PC-3 (cell line): ENCODE results near the gene IFT81. TPM values are rescaled to one million over a fixed set of nuclear protein-coding genes. Genes with fewer than 3 reads are reported as not detected.
"Not testable (repeated sequence)": the region's sequence is repeated elsewhere in the genome, so short reads cannot be mapped to it uniquely, and the experiment has no call there.

ENCODE experiments used
- ATAC-seq: fragments of 200-7000 bp; cut with Tn5 transposase; 2 replicates; pipeline ENCODE4 v1.9.1; 2020; ENCODE audit warnings: mild to moderate bottlenecking, moderate library complexity
- BruUV-seq: library from RNA; stranded (reverse); fragments of 400-500 nt; replicated peaks from 2 replicates; lab custom pipeline; 2021; lab: Mats Ljungman, UMichigan
- CTCF ChIA-PET: fragments of 300-600 bp; sonication (Branson Sonifier 250); formaldehyde crosslinking; loops from one replicate; lab custom pipeline; 2022; ENCODE audit warnings: antibody characterized with exemption; lab: Charles Lee
- POLR2A ChIA-PET: fragments of 300-600 bp; sonication (Branson Sonifier 250); formaldehyde crosslinking; loops from one replicate; lab custom pipeline; 2022; ENCODE audit warnings: antibody characterized with exemption; ENCODE audit not compliant: unreplicated experiment; lab: Charles Lee
- DNase-seq: peaks from one replicate; pipeline ENCODE4 v3.0.0-alpha.2; 2015
- H2AFZ ChIP-seq: fragments of 300-600 bp; sonication (generic); 2 replicates; pipeline ENCODE4 v1.6.0; 2016; ENCODE audit warnings: antibody characterized with exemption, low read length
- H3F3A ChIP-seq: fragments of 300-600 bp; sonication (generic); one replicate; pipeline ENCODE4 v1.6.0; 2017; ENCODE audit warnings: antibody characterized with exemption, low read length, control low read depth, mild to moderate bottlenecking; ENCODE audit not compliant: unreplicated experiment
- H3K27ac ChIP-seq: fragments of 300-600 bp; sonication (generic); 2 replicates; pipeline ENCODE4 v1.5.1; 2016; ENCODE audit warnings: mild to moderate bottlenecking, low read length
- H3K27me3 ChIP-seq: fragments of 300-600 bp; sonication (generic); 2 replicates; pipeline ENCODE4 v1.6.1; 2016; ENCODE audit warnings: low read length, mixed read lengths
- H3K36me3 ChIP-seq: fragments of 300-600 bp; sonication (generic); 2 replicates; pipeline ENCODE4 v1.6.1; 2016; ENCODE audit warnings: low read depth, mixed run types, low read length, mixed read lengths
- H3K4me1 ChIP-seq: fragments of 300-600 bp; sonication (generic); 2 replicates; pipeline ENCODE4 v1.5.1; 2016; ENCODE audit warnings: low read length; ENCODE audit not compliant: insufficient read depth
- H3K4me2 ChIP-seq: fragments of 300-600 bp; sonication (generic); 2 replicates; pipeline ENCODE4 v1.6.0; 2016; ENCODE audit warnings: low read length
- H3K4me3 ChIP-seq: fragments of 300-600 bp; sonication (generic); 2 replicates; pipeline ENCODE4 v1.5.1; 2016; ENCODE audit warnings: mild to moderate bottlenecking, low read length, mixed read lengths
- H3K79me2 ChIP-seq: fragments of 300-600 bp; sonication (generic); 2 replicates; pipeline ENCODE4 v1.6.1; 2017; ENCODE audit warnings: low read length, mixed read lengths
- H3K9ac ChIP-seq: fragments of 300-600 bp; sonication (generic); 2 replicates; pipeline ENCODE4 v1.6.0; 2016; ENCODE audit warnings: mild to moderate bottlenecking, low read length
- H3K9me2 ChIP-seq: fragments of 300-600 bp; sonication (generic); replicated peaks from 2 replicates; pipeline ENCODE4 v1.6.1; 2016; ENCODE audit warnings: mixed run types, low read length, mixed read lengths
- H3K9me3 ChIP-seq: fragments of 300-600 bp; sonication (generic); 2 replicates; pipeline ENCODE4 v1.6.1; 2016; ENCODE audit warnings: low read length, mixed read lengths
- H4K20me1 ChIP-seq: fragments of 300-600 bp; sonication (generic); 2 replicates; pipeline ENCODE4 v1.6.1; 2016; ENCODE audit warnings: low read length, mixed read lengths
- CTCF ChIP-seq: fragments of 300-600 bp; sonication (generic); conservative IDR thresholded peaks from 2 replicates; pipeline ENCODE4 v1.5.1; 2017; ENCODE audit warnings: antibody characterized with exemption, low read depth, mild to moderate bottlenecking, low read length
- EZH2 ChIP-seq: fragments of 300-600 bp; sonication (generic); IDR thresholded peaks from one replicate; pipeline ENCODE4 v1.6.1; 2017; ENCODE audit warnings: antibody characterized with exemption, mild to moderate bottlenecking, low read length; ENCODE audit not compliant: unreplicated experiment
- EZH2phosphoT487 ChIP-seq: fragments of 300-600 bp; sonication (generic); IDR thresholded peaks from 2 replicates; pipeline ENCODE4 v1.6.1; 2018; ENCODE audit warnings: mild to moderate bottlenecking, antibody characterized with exemption, low read length, borderline replicate concordance
- intact Hi-C: fragments of 100-400 bp; cut with micrococcal nuclease; formaldehyde crosslinking; loops from 2 replicates; pipeline ENCODE4 v1.9.0; 2023
- total RNA-seq: library from RNA; depleted of rRNA; stranded (reverse); fragments of >200 nt; gene quantifications from 2 replicates; pipeline ENCODE4 v1.2.3, GENCODE V29; 2014

Gene IFT81
- total RNA-seq, 1 experiment from 2014 or later, result 10.1 TPM

GRCh38 chr12:110203546-110203945 lies 79.4 kb downstream of the IFT81 start:
- H3K27me3 ChIP-seq, result no peaks in the 10 kb centered on the region
- no peak overlapping the region for H2AFZ ChIP-seq
- no peaks in the 10 kb centered on the region for H3K9me2 ChIP-seq
- intact Hi-C loops, result no loop called here
- ChIA-PET CTCF (interaction anchor here (0.7 kb wide), 1 partner anchor 228 kb away, joined by 4 read pairs; no protein-coding TSS in a partner anchor), POLR2A (interaction anchor here (0.7 kb wide), 1 partner anchor 12 kb away, joined by 4 read pairs; no protein-coding TSS in a partner anchor)
- no peak overlapping the region for H3K4me3 ChIP-seq
- TF ChIP-seq EZH2phosphoT487 (no peak), EZH2 (no peak), CTCF (no peak)
- H3K9me3 ChIP-seq, result no peaks in the 10 kb centered on the region
- no peak overlapping the region for H3K27ac ChIP-seq
- ATAC-seq (no peak), DNase-seq (no peak)
- 0 out of 2 replicates have a peak, but pooled peaks cover 5% of the 10 kb centered on the region for H3K36me3 ChIP-seq
- H4K20me1 ChIP-seq, result no peaks in the 10 kb centered on the region
- H3K79me2 ChIP-seq, result no peaks in the 10 kb centered on the region
- no peak overlapping the region for H3K4me2 ChIP-seq
- no peaks in the 10 kb centered on the region for H3F3A ChIP-seq
- no peak overlapping the region for H3K9ac ChIP-seq
- BruUV-seq, result no TSS peak
- peaks cover 10% of the 10 kb centered on the region for H3K4me1 ChIP-seq

GRCh38 chr12:110205931-110206330 lies 81.8 kb downstream of the IFT81 start:
- no peak for ATAC-seq
- Histone ChIP-seq H3K36me3 (0 out of 2 replicates have a peak, but pooled peaks cover 5% of the 10 kb centered on the region), H3K4me1 (no peaks in the 10 kb centered on the region), H2AFZ (no peak overlapping the region), H3K27ac (no peak overlapping the region), H3K79me2 (no peaks in the 10 kb centered on the region), H3K4me3 (no peak overlapping the region), H4K20me1 (no peaks in the 10 kb centered on the region), H3K27me3 (no peaks in the 10 kb centered on the region), H3K9ac (no peak overlapping the region), H3F3A (no peaks in the 10 kb centered on the region), H3K4me2 (no peak overlapping the region), H3K9me2 (no peaks in the 10 kb centered on the region), H3K9me3 (no peaks in the 10 kb centered on the region)
- ChIA-PET CTCF (no interaction called here), POLR2A (no interaction called here)
- intact Hi-C loops, result loop anchor here (2.0 kb wide), 1 partner anchor 69 kb away; no protein-coding TSS in a partner anchor
- no peak for DNase-seq
- no TSS peak for BruUV-seq
- TF ChIP-seq CTCF (no peak), EZH2 (no peak), EZH2phosphoT487 (no peak)

GRCh38 chr12:110211639-110212536 lies 87.7 kb downstream of the IFT81 start:
- POLR2A ChIA-PET, result interaction anchor here (0.9 kb wide), 1 partner anchor 73 kb away, joined by 3 read pairs; no protein-coding TSS in a partner anchor

More at GRCh38 chr12:110211639-110212536, 87.7 kb downstream of the IFT81 start:
- H3F3A ChIP-seq, H3K4me3 ChIP-seq, H3K27me3 ChIP-seq, H3K79me2 ChIP-seq, H2AFZ ChIP-seq, H3K9me3 ChIP-seq, BruUV-seq, H3K9ac ChIP-seq, H3K36me3 ChIP-seq, H4K20me1 ChIP-seq, H3K9me2 ChIP-seq: not testable (repeated sequence)
- ATAC-seq (peak; percentile 92), DNase-seq (peak; percentile 93)
- peaks cover 30% of the 10 kb centered on the region for H3K4me1 ChIP-seq
- CTCF ChIA-PET, result interaction anchor here (0.5 to 0.7 kb wide), 3 partner anchors 20 to 238 kb away, joined by 3 to 11 read pairs (median 7); partner anchors contain the start of gene ARPC3
- intact Hi-C loops, result loop anchor here (1.0 kb wide), 2 partner anchors 12 to 127 kb away; no protein-coding TSS in a partner anchor
- H3K4me2 ChIP-seq, result peak overlapping the region; percentile 6; the same call in 1 of the 2 replicates
- peak overlapping the region; percentile 72 for H3K27ac ChIP-seq
